NCI-H1105 (cell line): ENCODE data around the gene COL4A2.

Experiments
- DNase-seq: peaks from one replicate; lab custom pipeline; 2025; lab: John Stamatoyannopoulos, UW

The COL4A2 gene

GRCh38 chr13:110306960-110307766 is at the start of gene COL4A2, which contains the start of gene COL4A1:
COL4A2 (plus strand) TSS chr13:110307284; CDS start chr13:110307904, 620 bp downstream.
COL4A1 (minus strand) TSS chr13:110307157; CDS start chr13:110307027, 130 bp downstream.
- DNase-seq = peak; percentile 22

DNA sequence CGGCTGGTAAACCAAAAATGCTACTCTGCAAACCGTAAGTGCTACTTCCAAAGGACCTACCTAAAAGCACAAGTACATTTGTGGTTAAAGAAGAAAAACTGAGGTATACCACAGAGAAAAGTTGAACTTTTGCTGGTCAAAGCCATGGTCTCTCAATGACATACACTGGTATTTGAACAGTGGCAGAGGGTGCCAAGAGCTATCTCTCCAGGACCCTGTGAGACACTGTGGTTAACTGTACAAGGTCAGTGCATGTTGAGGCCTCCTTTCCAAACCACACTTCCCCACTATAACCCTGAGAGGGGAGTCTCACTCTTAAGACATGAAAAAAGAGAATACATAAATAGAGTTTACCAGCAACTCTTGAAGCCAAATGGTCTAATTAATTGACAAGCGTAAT is 49.7 kb upstream of the COL4A2 start:
- DNase-seq = no peak

- no peak for DNase-seq
Observed at GRCh38 chr13:110258876-110259631, 48.0 kb upstream of the COL4A2 start.

- DNase-seq = no peak
Observed at GRCh38 chr13:110259651-110260050, 47.4 kb upstream of the COL4A2 start.

DNA sequence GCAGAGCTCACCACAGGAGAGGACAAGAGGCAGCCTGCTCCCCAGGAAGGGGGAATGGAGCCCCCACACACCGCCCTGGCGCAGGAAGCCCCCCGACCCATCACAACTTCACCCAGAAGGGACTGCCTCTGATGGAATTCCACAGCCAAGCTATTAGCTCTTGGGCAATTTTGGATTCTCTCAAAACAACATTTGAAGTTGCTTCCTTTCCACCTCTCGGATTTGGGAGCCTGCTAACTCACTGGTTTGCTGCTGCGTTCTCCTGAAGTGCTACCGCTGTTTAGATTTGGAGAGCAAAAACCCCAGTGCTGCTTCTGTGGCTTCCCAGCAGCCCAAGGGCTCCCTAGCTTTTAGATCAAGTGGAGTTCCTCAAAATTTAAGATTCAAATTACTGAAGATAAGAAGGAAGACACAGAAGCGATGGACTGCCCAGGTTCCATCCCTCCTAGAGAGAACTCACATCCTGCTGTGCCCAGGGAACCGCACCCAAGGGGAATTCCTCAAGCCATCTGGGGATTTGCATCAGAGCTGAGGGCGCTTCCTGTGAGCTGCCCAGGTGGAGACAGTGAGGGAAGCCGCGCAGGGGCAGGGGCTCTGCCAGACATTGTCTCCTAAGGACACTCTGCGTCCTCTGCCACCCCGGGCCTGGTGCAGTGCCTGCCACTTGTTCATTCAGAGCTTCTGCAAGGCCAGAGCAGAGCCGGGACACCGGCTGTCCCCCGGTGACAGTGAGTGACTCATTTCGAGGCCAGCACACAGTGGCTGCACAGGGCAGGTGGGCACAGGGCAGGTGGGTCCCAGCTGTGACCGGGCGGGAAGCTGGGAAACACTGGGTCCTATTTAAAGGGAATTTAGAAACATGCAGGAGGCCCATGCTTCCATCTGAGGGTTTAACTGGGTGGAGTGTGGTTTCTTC is 45.7 kb upstream of the COL4A2 start:
- DNase-seq = no peak

GRCh38 chr13:110262082-110262436 is 45.0 kb upstream of the COL4A2 start:
- no peak for DNase-seq

DNA sequence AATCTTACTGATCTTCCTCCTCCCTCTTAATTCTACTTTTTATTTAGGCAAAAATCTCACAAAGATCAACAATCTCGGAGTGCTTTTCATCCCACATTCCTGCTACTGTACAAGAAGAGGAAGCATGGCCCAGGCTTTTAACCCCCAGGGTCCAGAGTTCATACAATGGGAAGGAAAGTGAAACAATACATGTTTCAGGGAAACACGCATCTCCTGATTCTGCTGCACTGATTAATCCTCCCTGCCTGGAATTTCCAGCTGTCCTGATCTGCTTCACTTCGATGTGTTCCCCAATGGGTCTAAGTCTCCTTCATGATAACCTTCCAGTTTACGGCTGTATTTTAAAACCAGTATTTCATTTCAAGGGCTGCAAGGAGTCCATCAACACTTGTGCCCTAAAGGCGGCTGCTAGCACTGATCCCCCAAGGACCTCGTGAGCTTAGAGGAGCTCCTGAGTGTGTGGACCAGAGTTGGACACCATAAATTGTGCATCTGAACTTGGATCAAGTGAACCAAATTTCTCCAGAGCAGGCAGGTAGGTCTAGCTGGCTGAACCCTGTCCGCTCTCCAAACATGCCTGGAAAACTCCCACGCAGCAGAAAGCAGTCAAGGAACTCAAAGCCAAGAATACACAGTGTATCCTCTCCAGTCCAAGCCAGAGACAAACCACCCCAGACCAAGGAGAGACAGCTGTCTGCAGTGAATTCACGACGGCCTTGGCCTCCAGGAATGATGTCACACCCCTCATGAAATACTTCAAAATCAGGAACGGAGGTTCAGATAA is 44.4 kb upstream of the COL4A2 start:
- no peak for DNase-seq

DNA sequence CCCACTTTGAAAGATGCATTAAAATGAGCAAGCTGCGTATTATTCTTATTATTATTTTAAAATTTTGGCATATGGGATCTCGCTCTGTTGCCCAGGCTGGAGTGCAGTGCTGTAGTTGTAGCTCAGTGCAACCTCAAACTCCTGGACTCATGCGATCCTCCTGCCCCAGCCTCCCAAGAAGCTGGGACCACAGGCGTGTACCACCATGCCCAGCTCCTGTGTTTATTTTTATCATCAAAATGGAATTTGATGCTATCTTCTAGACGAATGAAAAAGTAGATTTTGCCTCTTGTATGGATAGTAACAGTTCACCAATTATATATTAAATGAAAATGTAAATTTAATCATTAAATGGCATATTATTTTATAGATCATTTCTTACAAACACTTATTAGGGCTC is 43.7 kb upstream of the COL4A2 start:
- no peak for DNase-seq

DNA sequence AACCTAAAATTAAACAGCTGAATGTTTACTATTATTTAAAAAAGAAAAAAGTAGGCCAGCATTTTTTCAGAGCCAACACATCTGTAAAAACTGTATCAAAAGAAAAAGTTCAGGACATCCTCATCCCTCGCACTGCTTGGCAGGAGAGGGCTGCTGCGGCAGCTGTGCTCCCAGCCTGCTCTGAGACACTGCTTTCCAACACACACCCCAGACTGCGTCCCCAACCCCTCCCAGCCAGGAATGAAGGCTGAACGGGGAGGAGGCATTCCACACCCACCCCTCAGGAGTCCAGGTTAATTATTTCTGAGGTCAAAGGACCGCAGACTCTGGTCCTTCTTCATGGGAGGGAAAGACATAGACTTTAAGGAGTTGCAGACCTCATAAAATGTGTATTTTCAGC is 43.2 kb upstream of the COL4A2 start:
- no peak for DNase-seq

GRCh38 chr13:110264685-110265275 is 42.3 kb upstream of the COL4A2 start:
- DNase-seq = no peak

GRCh38 chr13:110265341-110265681 is 41.8 kb upstream of the COL4A2 start:
- no peak for DNase-seq

GRCh38 chr13:110265682-110266430 is 41.2 kb upstream of the COL4A2 start:
- DNase-seq = peak; percentile 88

GRCh38 chr13:110266431-110266809 is 40.7 kb upstream of the COL4A2 start:
- DNase-seq = no peak

DNA sequence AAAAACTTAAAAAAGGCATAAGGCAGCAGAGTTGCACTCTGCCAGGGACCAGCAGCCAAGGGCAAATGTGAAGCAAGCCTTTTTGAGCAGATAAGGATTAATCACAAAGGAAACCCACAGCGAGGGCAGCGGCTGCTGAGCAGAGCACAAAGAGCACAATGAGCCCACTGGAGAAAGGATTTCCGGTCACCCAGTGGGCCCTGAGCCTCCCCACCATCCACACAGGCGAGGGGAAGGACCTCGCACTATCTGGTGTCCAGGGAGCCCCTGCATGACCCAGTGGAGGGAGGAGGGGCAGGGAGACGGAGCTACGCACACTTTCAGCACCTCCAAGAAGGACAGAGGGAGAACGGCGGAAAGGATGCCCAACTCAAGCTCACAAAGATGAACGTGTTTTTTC is 40.1 kb upstream of the COL4A2 start:
- no peak for DNase-seq

DNA sequence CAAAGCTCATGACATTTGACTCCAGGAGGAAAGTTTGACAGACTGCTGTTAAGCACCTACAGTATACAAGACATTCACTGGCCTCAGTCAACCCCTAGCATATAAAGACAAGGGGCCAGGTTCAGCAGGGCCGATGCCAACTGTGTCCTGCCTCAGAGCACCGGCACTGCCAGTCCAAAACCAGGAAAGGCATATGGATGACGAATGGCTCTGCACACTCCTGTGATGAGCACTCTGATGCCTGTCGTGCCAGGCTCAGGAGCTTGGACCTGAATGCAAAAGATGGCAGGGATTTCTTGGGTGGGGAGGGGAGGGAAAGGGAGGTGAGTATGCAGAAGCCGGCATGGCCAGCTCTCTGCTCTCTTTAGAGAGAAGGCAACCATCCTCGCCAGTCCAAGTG is 39.0 kb upstream of the COL4A2 start:
- DNase-seq = no peak

- DNase-seq = no peak
Observed at GRCh38 chr13:110268576-110269185, 38.4 kb upstream of the COL4A2 start.

DNA sequence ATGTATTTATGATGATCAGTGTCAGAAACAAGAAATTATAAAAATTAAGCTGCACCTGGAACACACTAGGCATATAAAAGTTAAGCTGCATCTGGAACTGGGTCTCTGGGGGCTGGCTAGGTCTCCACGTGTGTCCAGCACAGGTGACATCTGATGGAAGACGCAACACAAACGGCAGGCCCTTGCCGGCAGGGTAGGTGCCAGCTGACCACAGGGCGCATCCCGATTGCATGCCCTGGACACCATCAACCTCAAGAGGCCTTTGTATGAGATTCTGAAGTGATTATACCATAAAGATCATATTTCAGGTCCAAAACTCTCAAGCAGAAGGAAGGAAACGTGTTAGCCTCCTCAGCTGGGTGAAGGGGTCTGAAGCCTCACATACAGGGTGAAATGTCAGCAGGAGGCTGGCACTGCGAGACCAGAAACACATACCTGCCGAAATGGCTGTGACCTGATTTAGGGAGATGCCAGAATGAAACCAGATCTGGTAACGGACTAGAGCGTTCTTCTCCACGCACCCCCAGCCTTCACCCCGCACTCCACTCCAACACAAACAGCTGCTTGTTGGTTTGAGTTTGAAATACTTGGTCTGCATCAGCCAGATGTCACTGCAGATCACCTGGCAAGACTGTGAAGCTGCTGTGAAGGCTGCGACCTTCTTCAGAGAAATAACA is 37.4 kb upstream of the COL4A2 start:
- DNase-seq = no peak

DNA sequence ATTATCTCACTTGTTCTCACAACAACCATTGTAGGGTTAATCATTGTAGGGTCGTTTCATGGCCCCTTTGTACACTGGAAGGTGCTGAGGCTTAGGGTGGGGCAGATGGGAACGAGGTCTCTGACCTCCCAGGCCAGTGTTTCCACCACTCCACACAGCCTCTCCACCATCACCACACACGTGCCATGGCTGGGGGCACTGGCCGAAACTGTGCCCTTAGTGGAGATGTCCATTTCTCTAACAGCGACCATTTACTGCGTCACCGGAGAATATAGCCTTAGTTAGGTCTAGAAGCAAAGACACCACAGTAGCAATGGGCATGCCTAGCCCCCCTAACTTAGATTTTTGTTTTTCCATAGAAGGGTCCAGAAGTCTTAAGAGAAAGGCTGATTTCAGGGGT is 36.6 kb upstream of the COL4A2 start:
- no peak for DNase-seq

- DNase-seq = no peak
Observed at GRCh38 chr13:110271313-110271712, 35.8 kb upstream of the COL4A2 start.
